GM06990 (cell line): ENCODE measurements around the gene EVC.
"Not testable (repeated sequence)": the region's sequence is repeated elsewhere in the genome, so short reads cannot be mapped to it uniquely, and the experiment has no call there.

Experiments
- DNase-seq: peaks from one replicate; pipeline ENCODE4 v3.0.0-alpha.2; 2011; ENCODE audit not compliant: insufficient read length; ENCODE audit errors: extremely low read depth
- H3K27me3 ChIP-seq: replicated peaks from 2 replicates; pipeline ENCODE4 v1.6.0; 2011; ENCODE audit warnings: low read length; ENCODE audit not compliant: control insufficient read depth, insufficient read depth
- H3K36me3 ChIP-seq: 2 replicates; pipeline ENCODE4 v1.5.1; 2011; ENCODE audit warnings: low read length; ENCODE audit not compliant: control insufficient read depth, insufficient read depth
- H3K4me3 ChIP-seq: replicated peaks from 2 replicates; pipeline ENCODE4 v1.5.1; 2011; ENCODE audit warnings: low read depth, mild to moderate bottlenecking, control low read depth, low read length
- TF ChIP-seq, protein P1 (sequence below): IDR thresholded peaks from 2 replicates; pipeline ENCODE4 v1.5.1; 2011; ENCODE audit warnings: low read length, control low read depth, mild to moderate bottlenecking, inconsistent platforms; ENCODE audit not compliant: insufficient read depth, poor library complexity, severe bottlenecking

EVC gene

DNA sequence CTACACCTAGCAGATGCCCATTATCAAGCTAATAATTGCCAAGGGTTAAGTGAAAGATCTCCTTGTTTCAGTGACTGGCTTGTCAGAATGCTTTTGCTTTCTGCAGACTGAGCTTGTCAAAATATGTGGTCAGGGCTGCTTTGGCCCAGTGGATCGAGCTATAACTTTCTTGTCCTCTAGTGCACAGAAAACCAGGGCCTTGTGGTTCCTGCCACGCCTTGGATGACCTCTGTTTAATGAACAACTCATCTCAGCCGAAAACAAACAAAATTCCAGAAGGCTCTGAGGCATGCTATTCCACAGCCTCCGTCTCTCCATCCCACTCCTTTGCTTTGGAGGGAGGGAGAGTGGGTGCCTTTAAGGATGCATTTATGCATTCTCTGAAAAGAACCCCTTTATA lies 11.3 kb downstream of the EVC start:
- Histone ChIP-seq H3K27me3 (no peaks in the 10 kb centered on the region), H3K4me3 (no peak overlapping the region), H3K36me3 (peaks cover 5% of the 10 kb centered on the region)
- DNase-seq, result no peak
- TF ChIP-seq, protein P1, sequence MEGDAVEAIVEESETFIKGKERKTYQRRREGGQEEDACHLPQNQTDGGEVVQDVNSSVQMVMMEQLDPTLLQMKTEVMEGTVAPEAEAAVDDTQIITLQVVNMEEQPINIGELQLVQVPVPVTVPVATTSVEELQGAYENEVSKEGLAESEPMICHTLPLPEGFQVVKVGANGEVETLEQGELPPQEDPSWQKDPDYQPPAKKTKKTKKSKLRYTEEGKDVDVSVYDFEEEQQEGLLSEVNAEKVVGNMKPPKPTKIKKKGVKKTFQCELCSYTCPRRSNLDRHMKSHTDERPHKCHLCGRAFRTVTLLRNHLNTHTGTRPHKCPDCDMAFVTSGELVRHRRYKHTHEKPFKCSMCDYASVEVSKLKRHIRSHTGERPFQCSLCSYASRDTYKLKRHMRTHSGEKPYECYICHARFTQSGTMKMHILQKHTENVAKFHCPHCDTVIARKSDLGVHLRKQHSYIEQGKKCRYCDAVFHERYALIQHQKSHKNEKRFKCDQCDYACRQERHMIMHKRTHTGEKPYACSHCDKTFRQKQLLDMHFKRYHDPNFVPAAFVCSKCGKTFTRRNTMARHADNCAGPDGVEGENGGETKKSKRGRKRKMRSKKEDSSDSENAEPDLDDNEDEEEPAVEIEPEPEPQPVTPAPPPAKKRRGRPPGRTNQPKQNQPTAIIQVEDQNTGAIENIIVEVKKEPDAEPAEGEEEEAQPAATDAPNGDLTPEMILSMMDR, result no peak

DNA sequence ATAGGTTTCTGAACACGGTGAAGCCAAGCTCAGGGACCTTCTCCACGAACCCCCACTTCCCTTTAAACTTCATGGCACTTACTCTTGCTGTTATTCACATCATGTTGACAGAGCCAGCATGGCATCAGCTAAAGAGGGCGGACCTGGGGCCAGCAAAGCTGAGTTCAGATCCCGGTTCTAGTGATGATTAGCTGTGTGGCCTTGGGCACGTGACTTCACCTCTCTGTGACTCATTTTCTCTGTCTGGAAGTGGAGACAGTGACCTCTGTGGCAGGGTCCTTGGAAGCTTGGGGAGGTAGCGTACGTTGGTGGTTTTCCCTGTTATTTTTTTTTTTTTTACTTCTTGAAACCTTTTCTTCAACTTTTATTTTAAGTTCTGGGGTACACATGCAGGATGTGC lies 13.4 kb downstream of the EVC start:
- TF ChIP-seq, protein P1, result no peak
- DNase-seq, result no peak
- H3K36me3 ChIP-seq, result peaks cover 7% of the 10 kb centered on the region
- no peaks in the 10 kb centered on the region for H3K27me3 ChIP-seq
- no peak overlapping the region for H3K4me3 ChIP-seq

DNA sequence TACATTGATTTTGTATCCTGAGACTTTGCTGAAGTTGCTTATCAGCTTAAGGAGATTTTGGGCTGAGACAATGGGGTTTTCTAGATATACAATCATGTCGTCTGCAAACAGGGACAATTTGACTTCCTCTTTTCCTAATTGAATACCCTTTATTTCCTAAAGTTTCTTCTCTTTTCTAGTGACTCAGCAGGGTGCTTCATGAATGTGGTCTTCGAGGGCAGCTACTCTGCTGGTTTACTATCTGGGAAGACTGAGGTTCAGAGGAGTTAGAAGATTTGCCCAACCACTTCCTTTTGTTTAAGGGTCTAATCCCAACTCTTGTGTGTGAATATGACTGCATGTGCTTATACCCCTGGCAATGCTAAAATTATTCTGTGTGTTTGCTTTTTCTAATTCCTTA lies 17.4 kb downstream of the EVC start:
- DNase-seq, H3K27me3 ChIP-seq, H3K4me3 ChIP-seq: not testable (repeated sequence)
- peaks cover 15% of the 10 kb centered on the region for H3K36me3 ChIP-seq

DNA sequence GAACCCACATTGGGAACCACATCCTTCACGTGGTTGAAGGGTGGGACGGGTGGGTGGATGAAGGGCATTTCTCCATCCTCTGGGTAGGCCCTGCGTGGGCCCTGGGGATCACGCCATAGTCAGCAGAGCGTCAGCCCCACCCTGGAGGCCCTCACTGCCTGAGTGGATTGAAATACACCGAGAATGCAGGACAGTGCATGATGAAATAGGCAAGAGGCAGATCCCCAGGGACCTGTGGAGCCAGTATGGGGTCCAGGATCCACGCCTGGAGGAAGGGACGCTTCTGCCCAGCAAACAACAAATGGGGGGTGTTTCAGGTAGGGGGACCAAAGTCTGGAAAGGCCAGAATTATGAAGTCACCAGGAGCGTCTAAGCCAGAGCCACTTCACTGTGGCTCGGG lies 19.4 kb downstream of the EVC start:
- Histone ChIP-seq H3K36me3 (peaks cover 19% of the 10 kb centered on the region), H3K27me3 (no peaks in the 10 kb centered on the region), H3K4me3 (no peak overlapping the region)
- DNase-seq, result no peak
- TF ChIP-seq, protein P1, result no peak

DNA sequence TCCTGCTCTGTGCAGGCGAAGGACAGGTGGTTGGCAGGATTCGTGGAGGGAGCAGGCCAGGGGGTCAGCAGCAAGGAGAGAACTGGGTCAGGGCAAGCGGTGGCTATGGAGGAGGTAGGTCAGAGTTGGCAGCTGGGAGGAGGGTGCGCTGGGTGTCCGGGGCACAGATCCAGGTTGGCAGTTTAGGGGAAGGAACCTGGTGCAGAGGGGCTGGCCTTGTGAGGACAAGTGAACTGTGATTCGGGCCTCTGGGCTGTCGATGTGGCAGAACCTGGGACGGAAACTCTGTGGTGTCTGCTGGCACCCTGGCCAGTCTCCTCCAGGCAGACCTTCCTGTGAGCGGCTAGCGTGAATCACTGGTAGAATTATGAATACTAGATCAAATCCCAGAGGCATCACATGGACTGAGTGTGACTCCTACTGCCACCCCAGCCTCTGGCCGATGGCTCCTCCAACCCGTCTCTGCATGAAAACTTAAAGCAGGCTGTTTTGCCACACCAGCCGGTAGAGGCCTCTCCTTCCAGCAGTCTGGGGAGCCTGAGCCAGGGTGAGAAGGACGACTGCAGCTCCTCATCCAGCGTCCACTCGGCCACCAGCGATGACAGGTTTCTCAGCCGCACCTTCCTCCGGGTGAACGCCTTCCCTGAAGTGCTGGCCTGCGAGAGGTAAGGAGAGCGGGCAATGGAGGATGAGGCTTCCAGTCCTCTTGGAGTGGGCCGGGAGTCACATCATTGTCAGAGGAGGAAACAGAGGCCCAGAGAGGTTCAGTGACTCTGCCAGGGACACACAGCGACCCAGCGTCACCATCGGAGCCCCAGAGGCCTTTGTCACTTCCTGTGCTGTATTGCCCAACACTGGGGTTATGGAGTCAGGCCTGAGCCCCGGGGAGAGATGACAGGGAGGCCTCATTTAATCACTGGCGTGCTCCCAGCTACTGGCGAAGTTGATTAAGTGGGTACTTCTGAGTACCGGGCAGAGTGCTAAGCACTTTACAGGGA lies 20.3 kb downstream of the EVC start:
- Histone ChIP-seq H3K4me3 (no peak overlapping the region), H3K36me3 (peaks cover 17% of the 10 kb centered on the region), H3K27me3 (no peaks in the 10 kb centered on the region)
- TF ChIP-seq, protein P1, result no peak
- DNase-seq, result no peak

DNA sequence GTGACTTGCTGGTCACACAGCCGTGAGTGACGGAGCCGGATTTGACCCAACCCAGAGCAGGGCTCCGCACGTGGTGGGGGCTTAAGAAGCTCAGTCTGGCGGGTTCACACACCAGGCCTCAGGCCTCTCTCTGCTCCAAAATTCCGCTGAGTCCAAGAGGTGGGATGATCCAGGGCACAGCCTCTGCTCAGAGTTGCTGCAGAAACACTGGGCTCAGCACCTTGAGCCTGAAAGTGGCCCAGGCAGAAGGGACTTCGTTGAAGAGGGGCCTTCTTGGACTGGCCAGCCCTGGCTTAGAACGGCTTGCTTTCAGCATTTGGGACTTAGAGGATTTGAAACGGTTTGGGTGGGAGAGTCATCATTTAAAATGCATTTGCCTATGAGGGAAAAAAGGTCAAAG lies 21.2 kb downstream of the EVC start:
- no peak for DNase-seq
- no peaks in the 10 kb centered on the region for H3K27me3 ChIP-seq
- H3K4me3 ChIP-seq, result no peak overlapping the region
- TF ChIP-seq, protein P1, result no peak
- peaks cover 17% of the 10 kb centered on the region for H3K36me3 ChIP-seq
